Measurements from ENCODE around the gene BRD1. TPM values are rescaled to one million over a fixed set of nuclear protein-coding genes. Genes with fewer than 3 reads are reported as not detected.

BRD1 gene
- total and polyA plus RNA-seq, 2 experiments from 2014 or later: 25.0 to 25.9 TPM

- no peaks in the 10 kb centered on the region for H3K4me1 ChIP-seq (ENCODE audit: insufficient read depth)
- TF ChIP-seq EZH2phosphoT487 (IDR thresholded peaks at IDR 0.05; ENCODE audit: low read depth, severe bottlenecking, unreplicated experiment): no peak
- no peak for TF ChIP-seq CTCF (IDR thresholded peaks at IDR 0.05; ENCODE audit: poor library complexity)
- no peak for TF ChIP-seq EZH2 (IDR thresholded peaks at IDR 0.05; ENCODE audit: borderline replicate concordance)
- no peak overlapping the region for H2AFZ ChIP-seq
- H3K4me3 ChIP-seq: no peak overlapping the region
- H3K9me2 ChIP-seq (replicated peaks; ENCODE audit: insufficient read depth): no peaks in the 10 kb centered on the region
- H3K79me2 ChIP-seq: no peaks in the 10 kb centered on the region
- no peaks in the 10 kb centered on the region for H3K36me3 ChIP-seq (replicated peaks; ENCODE audit: insufficient read depth, low read depth)
- no peak for DNase-seq (ENCODE audit: low spot score)
- H3K27me3 ChIP-seq: no peaks in the 10 kb centered on the region
- WGBS (ENCODE audit: low lambda C conversion rate, missing lambda C conversion rate): 87% methylated on average over 7 of the region's 12 CpGs
- H3K9me3 ChIP-seq (ENCODE audit: low read depth): no peaks in the 10 kb centered on the region
- no peak overlapping the region for H3K27ac ChIP-seq
- H4K20me1 ChIP-seq (ENCODE audit: insufficient read depth, poor library complexity, severe bottlenecking): no peaks in the 10 kb centered on the region
- no peak overlapping the region for H3K4me2 ChIP-seq
Observed at GRCh38 chr22:49734882-49735281, 92.8 kb downstream of the BRD1 start.

GRCh38 chr22:49734390-49734789 is 93.3 kb downstream of the BRD1 start:
- no peak for DNase-seq (ENCODE audit: low spot score)
- Histone ChIP-seq H2AFZ (no peak overlapping the region), H3K36me3 (replicated peaks; ENCODE audit: insufficient read depth, low read depth) (no peaks in the 10 kb centered on the region), H3K9me2 (replicated peaks; ENCODE audit: insufficient read depth) (no peaks in the 10 kb centered on the region), H3K4me2 (no peak overlapping the region), H3K79me2 (no peaks in the 10 kb centered on the region), H3K4me3 (no peak overlapping the region), H3K27me3 (no peaks in the 10 kb centered on the region), H4K20me1 (ENCODE audit: insufficient read depth, poor library complexity, severe bottlenecking) (no peaks in the 10 kb centered on the region), H3K4me1 (ENCODE audit: insufficient read depth) (no peaks in the 10 kb centered on the region), H3K27ac (no peak overlapping the region), H3K9me3 (ENCODE audit: low read depth) (no peaks in the 10 kb centered on the region)
- WGBS (ENCODE audit: low lambda C conversion rate, missing lambda C conversion rate): 85% methylated on average over 11 of the region's 11 CpGs
- no peak for TF ChIP-seq EZH2phosphoT487 (IDR thresholded peaks at IDR 0.05; ENCODE audit: low read depth, severe bottlenecking, unreplicated experiment)
- TF ChIP-seq CTCF (IDR thresholded peaks at IDR 0.05; ENCODE audit: poor library complexity): no peak
- no peak for TF ChIP-seq EZH2 (IDR thresholded peaks at IDR 0.05; ENCODE audit: borderline replicate concordance)

- H3K4me1 ChIP-seq (ENCODE audit: insufficient read depth): no peaks in the 10 kb centered on the region
- DNase-seq (ENCODE audit: low spot score): no peak
- H3K4me3 ChIP-seq: no peak overlapping the region
- no peaks in the 10 kb centered on the region for H3K36me3 ChIP-seq (replicated peaks; ENCODE audit: insufficient read depth, low read depth)
- WGBS (ENCODE audit: low lambda C conversion rate, missing lambda C conversion rate): 87% methylated on average over 7 of the region's 7 CpGs
- H3K4me2 ChIP-seq: no peak overlapping the region
- H2AFZ ChIP-seq: no peak overlapping the region
- no peaks in the 10 kb centered on the region for H3K9me2 ChIP-seq (replicated peaks; ENCODE audit: insufficient read depth)
- H4K20me1 ChIP-seq (ENCODE audit: insufficient read depth, poor library complexity, severe bottlenecking): no peaks in the 10 kb centered on the region
- H3K79me2 ChIP-seq: no peaks in the 10 kb centered on the region
- TF ChIP-seq EZH2 (IDR thresholded peaks at IDR 0.05; ENCODE audit: borderline replicate concordance) (no peak), CTCF (IDR thresholded peaks at IDR 0.05; ENCODE audit: poor library complexity) (no peak), EZH2phosphoT487 (IDR thresholded peaks at IDR 0.05; ENCODE audit: low read depth, severe bottlenecking, unreplicated experiment) (no peak)
- H3K9me3 ChIP-seq (ENCODE audit: low read depth): no peaks in the 10 kb centered on the region
- H3K27me3 ChIP-seq: no peaks in the 10 kb centered on the region
- no peak overlapping the region for H3K27ac ChIP-seq
Observed at GRCh38 chr22:49733631-49734030, 94.0 kb downstream of the BRD1 start.

DNA sequence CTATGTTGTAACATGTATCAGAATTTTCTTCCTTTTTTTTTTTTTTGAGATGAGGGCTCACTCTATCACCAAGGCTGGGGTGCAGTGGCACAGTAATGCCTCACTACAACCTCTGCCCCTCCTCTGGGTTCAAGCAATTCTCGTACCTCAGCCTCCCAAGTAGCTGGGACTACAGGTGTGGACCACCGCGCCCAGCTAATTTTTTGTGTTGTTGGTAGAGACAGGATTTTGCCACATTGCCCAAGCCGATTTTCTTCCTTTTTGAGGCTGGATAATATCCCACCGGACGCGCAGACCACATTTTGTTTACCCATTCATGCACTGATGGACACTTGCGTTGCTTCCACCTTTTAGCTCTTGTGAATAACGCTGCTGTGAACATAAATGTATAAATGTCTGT is 97.0 kb downstream of the BRD1 start:
- H3K4me1 ChIP-seq (ENCODE audit: insufficient read depth): no peaks in the 10 kb centered on the region
- H3K27me3 ChIP-seq: peaks cover 19% of the 10 kb centered on the region
- 92% methylated on average over 9 of the region's 9 CpGs for WGBS (ENCODE audit: low lambda C conversion rate, missing lambda C conversion rate)
- H3K79me2 ChIP-seq: no peaks in the 10 kb centered on the region
- no peak overlapping the region for H3K27ac ChIP-seq
- H3K4me3 ChIP-seq: no peak overlapping the region
- no peaks in the 10 kb centered on the region for H4K20me1 ChIP-seq (ENCODE audit: insufficient read depth, poor library complexity, severe bottlenecking)
- TF ChIP-seq CTCF (IDR thresholded peaks at IDR 0.05; ENCODE audit: poor library complexity) (no peak), EZH2phosphoT487 (IDR thresholded peaks at IDR 0.05; ENCODE audit: low read depth, severe bottlenecking, unreplicated experiment) (no peak), EZH2 (IDR thresholded peaks at IDR 0.05; ENCODE audit: borderline replicate concordance) (no peak)
- DNase-seq (ENCODE audit: low spot score): no peak
- no peaks in the 10 kb centered on the region for H3K36me3 ChIP-seq (replicated peaks; ENCODE audit: insufficient read depth, low read depth)
- H2AFZ ChIP-seq: no peak overlapping the region
- no peaks in the 10 kb centered on the region for H3K9me3 ChIP-seq (ENCODE audit: low read depth)
- no peaks in the 10 kb centered on the region for H3K9me2 ChIP-seq (replicated peaks; ENCODE audit: insufficient read depth)
- H3K4me2 ChIP-seq: no peak overlapping the region
